Fibroblast of lung (primary cell): ENCODE data around the gene IP6K1.

Experiments
- EZH2 ChIP-seq: IDR thresholded peaks from 2 replicates; pipeline ENCODE4 v1.5.1; 2012; ENCODE audit warnings: low read length, control low read depth, mild to moderate bottlenecking; ENCODE audit errors: missing control alignments
- TF ChIP-seq, protein P1 (sequence below), 2 donors: IDR thresholded peaks in 1 of 2; conservative IDR thresholded peaks in 1 of 2; 1 replicate in 1 of 2; 2 replicates in 1 of 2; pipeline ENCODE4 v1.5.1; 2011 to 2012; ENCODE audit warnings: low read length in 2 of 2, control low read depth in 1 of 2, inconsistent platforms in 1 of 2, low read depth in 1 of 2, mild to moderate bottlenecking in 1 of 2

DNA sequence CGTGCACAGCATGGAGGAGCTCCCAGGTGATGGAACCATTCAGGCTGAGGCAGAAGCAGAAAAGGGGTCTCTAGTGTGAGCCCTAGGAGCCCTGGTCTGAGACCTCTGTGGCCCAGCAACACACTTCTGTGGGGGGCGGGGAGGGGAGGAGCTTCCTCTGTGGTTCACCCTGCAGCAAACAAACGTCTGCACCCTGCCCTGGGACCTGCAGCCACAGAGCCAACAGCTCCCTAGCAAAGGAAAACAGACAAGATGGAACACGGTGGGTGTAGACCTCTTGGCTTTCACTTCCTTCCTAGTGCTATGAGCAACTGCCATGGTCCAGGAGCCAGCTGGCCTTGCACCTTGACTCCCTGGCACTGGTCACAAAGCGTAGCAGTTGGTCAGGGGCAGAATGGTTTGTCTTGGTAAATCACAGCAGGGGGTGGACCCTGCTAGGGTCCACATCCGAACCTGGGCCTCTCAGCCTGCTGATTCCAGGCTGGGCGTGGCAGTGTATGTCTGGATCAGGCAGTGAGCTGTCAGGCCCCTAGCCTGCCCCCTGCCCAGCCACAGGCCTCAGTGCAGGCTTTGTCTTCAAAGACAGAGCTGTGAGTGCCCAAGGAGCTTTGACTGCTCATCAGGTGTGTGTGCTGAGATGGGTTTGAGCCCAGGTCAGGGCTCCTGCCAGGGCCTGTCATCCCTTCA is 73.6 kb downstream of the IP6K1 start:
- TF ChIP-seq, protein P1, sequence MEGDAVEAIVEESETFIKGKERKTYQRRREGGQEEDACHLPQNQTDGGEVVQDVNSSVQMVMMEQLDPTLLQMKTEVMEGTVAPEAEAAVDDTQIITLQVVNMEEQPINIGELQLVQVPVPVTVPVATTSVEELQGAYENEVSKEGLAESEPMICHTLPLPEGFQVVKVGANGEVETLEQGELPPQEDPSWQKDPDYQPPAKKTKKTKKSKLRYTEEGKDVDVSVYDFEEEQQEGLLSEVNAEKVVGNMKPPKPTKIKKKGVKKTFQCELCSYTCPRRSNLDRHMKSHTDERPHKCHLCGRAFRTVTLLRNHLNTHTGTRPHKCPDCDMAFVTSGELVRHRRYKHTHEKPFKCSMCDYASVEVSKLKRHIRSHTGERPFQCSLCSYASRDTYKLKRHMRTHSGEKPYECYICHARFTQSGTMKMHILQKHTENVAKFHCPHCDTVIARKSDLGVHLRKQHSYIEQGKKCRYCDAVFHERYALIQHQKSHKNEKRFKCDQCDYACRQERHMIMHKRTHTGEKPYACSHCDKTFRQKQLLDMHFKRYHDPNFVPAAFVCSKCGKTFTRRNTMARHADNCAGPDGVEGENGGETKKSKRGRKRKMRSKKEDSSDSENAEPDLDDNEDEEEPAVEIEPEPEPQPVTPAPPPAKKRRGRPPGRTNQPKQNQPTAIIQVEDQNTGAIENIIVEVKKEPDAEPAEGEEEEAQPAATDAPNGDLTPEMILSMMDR (conservative IDR thresholded peaks at IDR 0.05 in 1 of 2, IDR thresholded peaks at IDR 0.05 in 1 of 2; ENCODE audit: low read depth in 1 of 2, low read length in 2 of 2): no peak
- no peak for TF ChIP-seq EZH2
